GM10266 (cell line): ENCODE results near the gene MALSU1.

Experiments
- DNase-seq: peaks from one replicate; pipeline ENCODE4 v3.0.0; 2012; ENCODE audit errors: extremely low spot score
- TF ChIP-seq, protein P1 (sequence below): IDR thresholded peaks from 2 replicates; pipeline ENCODE4 v1.5.1; 2012; ENCODE audit warnings: mild to moderate bottlenecking, low read depth; ENCODE audit not compliant: control insufficient read depth, insufficient read depth; ENCODE audit errors: missing control alignments

MALSU1 gene

DNA sequence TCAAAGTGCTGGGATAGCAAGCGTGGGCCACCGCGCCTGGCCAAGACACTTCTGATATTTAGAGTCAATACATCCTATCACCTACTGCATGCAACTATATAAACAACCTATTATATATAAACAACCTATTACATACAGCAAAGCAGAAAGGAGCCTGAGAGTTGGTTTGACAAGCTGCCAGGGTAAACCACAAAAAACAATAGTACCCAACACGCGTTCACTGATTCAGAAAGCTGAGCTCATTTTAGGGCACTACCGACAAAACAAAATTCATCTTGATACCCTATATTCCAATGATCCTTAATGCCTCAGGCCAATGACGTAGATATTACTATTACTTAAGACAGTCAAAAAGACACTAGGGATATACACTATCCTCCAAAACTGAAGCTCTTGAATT lies 16.2 kb downstream of the MALSU1 start:
- no peak for DNase-seq
- TF ChIP-seq, protein P1, sequence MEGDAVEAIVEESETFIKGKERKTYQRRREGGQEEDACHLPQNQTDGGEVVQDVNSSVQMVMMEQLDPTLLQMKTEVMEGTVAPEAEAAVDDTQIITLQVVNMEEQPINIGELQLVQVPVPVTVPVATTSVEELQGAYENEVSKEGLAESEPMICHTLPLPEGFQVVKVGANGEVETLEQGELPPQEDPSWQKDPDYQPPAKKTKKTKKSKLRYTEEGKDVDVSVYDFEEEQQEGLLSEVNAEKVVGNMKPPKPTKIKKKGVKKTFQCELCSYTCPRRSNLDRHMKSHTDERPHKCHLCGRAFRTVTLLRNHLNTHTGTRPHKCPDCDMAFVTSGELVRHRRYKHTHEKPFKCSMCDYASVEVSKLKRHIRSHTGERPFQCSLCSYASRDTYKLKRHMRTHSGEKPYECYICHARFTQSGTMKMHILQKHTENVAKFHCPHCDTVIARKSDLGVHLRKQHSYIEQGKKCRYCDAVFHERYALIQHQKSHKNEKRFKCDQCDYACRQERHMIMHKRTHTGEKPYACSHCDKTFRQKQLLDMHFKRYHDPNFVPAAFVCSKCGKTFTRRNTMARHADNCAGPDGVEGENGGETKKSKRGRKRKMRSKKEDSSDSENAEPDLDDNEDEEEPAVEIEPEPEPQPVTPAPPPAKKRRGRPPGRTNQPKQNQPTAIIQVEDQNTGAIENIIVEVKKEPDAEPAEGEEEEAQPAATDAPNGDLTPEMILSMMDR, result no peak

DNA sequence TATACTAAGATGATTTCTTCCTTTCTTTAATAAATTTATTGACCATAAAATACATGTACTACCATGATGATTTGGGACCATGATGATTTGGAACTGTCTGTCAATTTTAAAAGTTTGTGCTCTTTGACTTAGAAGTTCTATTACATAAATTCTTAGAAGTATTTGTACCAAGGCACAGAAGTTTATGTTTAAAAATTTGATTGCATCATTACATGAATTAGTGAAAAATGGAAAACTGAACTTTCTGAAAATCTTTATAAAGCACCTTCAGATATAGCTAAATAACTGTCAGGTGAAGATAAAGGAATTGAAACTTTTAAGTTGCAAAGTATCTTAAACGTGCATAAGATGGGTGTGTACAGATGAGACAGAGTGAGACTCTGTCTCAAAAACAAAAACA lies 32.0 kb downstream of the MALSU1 start:
- DNase-seq, result no peak
- TF ChIP-seq, protein P1, result no peak

DNA sequence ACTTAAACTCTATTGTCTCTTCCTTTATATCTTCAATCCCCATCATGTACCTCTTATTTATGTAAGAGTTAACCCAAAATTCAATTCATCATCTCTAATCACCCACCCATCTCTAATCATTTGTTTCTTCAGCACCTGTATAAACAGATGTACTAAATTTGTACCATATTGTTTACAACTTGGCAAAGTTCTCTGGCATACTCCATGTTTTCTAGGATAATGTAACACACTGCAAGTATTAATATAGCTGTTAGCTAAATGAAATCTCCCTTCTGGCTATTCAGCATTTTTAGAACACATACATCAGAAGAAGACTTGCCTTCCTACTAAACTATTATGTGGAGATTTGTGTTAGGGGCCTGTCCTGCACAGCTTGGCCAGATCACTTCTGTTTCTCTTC lies 33.1 kb downstream of the MALSU1 start:
- no peak for DNase-seq
- TF ChIP-seq, protein P1, result no peak

DNA sequence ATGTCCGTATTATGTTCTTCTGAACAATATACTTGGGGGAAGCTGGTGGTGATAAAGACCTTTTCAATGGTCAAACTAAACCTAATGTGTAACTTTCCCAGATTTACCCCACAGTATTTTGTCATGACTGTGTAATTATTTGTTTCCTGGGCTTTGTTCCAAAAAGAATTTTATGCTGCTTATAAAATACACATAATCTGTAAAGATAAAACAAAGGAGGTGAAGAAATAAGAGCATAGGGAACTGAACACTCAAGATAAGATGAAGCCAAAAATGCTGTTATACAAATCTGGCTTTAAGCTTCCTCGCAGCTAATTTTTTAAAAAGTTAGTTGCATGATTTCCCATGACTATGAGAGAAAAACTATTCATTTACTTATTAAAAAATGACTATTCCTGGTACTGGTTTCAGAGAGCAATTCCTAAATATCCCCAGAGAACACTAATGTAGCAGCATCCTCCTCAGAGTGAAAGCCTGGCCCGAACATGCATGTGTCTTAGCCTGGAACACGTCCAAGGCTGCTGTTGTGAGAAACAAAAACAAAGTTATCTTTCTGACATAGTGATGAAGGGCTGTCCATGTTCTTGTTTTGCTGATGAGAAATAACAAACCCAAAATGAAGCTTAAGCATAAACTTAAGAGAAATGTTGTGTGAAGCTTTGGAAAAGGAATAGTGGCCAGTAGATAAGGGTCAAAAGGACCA lies 33.9 kb downstream of the MALSU1 start:
- no peak for DNase-seq
- TF ChIP-seq, protein P1, result no peak

DNA sequence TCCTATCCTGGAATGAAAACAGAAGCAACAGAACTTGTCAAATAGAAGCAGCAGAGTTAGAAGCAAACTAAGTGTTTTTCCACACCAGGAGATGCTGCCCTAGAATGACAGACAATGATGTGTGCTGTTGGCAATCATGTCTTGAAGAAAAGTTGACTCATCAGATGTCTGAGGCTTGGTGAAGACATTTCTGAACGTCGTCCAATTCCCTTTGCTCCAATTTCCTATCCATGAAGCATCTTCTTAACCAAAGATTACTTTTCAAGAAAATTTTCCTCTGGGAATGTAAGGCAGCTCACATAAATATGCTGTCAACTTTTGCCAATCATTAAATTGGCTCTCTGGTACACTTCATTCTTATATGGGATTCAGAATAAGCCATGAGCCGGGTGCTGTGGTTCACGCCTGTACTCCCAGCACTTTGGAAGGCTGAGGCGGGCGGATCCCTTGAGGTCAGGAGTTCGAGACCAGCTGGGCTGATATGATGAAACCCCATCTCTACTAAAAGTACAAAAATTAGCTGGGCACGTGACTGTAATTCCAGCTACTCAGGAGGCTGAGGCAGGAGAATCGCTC lies 34.6 kb downstream of the MALSU1 start:
- no peak for DNase-seq
- TF ChIP-seq, protein P1, result no peak

DNA sequence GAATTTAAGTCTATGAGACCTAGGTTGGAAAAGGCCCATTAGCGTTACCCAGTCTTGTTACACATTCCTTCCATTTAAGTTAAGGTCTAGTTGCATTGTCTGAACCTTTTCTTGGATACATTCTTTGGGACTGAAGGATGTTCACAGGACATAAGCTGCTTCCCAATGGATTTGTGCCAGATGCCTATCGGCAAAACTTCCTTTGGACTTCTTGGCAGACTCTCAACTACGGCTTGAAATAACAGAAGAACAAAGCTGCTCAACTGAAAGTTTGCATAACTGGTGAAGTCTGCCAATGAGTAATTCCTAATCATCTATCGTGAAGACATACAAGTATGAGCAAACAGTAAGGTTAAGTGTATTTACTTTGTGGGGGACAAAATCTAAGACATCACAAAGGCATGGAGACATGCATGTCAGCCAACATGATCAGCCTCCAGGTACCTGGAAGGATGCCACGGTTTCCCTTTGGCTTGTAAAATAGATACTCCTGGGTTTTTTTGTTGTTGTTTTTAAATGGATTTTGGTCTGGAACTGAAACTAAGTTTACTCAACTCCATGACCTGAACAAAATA lies 35.4 kb downstream of the MALSU1 start:
- no peak for DNase-seq
- TF ChIP-seq, protein P1, result no peak

DNA sequence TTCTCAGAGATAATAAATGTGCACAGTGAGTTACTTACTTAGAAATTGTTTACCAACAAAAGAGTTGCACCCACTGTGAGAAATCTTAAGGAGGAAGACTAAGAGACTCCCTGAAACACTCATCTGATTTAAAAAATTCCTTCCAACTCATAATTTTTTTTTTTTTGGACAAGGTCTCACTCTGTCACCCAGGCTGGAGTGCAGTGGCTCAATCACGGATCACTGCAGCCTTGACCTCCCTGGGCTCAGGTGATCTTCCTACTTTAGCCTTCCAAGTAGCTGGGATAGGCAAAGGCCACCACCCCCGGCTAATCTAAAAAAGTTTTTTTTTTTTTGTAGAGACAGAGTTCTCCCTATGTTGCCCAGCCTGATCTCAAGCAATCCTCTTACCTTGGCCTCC lies 36.0 kb downstream of the MALSU1 start:
- TF ChIP-seq, protein P1, result no peak
- DNase-seq, result no peak
